ENCODE measurements around the gene LDLR. TPM values are rescaled to one million over a fixed set of nuclear protein-coding genes. Genes with fewer than 3 reads are reported as not detected.
A peak's percentile ranks its signal among the peaks of the same experiment; 100 is the strongest.
"Not testable (repeated sequence)": the region's sequence is repeated elsewhere in the genome, so short reads cannot be mapped to it uniquely, and the experiment has no call there.

LDLR gene
- total and polyA plus RNA-seq, 5 donors: 7.6 to 101 (median 19.3) TPM

DNA sequence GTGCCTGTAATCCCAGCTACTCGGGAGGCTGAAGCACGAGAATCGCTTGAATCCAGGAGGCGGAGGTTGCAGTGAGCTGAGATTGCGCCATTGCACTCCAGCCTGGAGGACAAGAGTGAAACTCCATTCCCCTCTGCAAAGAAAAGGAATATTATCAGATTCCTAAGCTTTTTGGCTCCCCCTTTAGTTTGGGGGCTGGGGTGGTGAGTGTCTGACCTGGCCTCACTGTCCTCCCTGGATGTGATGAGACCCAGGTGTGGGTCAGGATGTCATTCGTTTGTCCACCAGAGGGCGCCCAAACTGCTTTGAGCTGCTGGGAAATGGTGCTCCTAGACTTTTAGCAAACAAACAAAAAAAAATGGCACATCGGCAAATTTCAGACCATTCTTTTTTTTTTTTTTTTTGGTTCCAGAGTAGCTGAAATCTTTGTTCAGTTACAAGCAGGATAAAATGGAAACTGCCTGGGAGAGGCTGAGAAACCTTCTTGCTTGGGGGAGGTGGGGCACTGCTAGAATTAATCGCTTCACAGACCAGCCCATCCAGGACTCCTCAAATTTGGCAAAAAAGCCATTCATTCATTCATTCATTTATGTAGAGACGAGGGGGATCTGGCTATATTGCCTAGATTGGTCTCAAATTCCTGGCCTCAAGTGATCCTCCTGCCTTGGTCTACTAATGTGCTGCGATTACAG, 36.9 kb downstream of the LDLR start:
- peak; percentile 80 to 91 (median 89) for DNase-seq
- H3K27ac ChIP-seq (ENCODE audit: low read length): peak overlapping the region; percentile 43
- 59% methylated on average over 11 of the region's 11 CpGs for WGBS
- peak; percentile 60 to 65 for ATAC-seq
- no peaks in the 10 kb centered on the region for H3K4me1 ChIP-seq (ENCODE audit: control insufficient read depth, insufficient read depth, low read length)
- intact Hi-C loops (cut with DNase I): loop anchor here in 2 of 4 donors (2.0 to 5.0 kb wide), 2 partner anchors 89 kb away; no protein-coding TSS in a partner anchor
- H3K27me3 ChIP-seq (ENCODE audit: control insufficient read depth, insufficient read depth): no peaks in the 10 kb centered on the region
- H3K9me3 ChIP-seq (ENCODE audit: control insufficient read depth, low read length): no peaks in the 10 kb centered on the region
- no peak overlapping the region for H3K4me3 ChIP-seq (ENCODE audit: low read length)

DNA sequence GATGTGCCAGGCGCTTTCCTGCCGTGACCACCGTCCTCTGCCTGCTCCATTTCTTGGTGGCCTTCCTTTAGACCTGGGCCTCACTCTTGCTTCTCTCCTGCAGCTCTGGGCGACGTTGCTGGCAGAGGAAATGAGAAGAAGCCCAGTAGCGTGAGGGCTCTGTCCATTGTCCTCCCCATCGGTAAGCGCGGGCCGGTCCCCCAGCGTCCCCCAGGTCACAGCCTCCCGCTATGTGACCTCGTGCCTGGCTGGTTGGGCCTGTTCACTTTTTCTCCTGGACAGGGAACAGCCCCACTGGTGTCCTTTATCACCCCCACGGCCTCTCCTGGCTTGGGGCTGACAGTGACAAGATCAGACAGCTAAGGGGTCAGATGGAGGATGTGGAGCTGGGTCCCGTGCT, 38.6 kb downstream of the LDLR start:
- H3K27me3 ChIP-seq (ENCODE audit: control insufficient read depth, insufficient read depth): no peaks in the 10 kb centered on the region
- no peak overlapping the region for H3K4me3 ChIP-seq (ENCODE audit: low read length)
- intact Hi-C loops (cut with DNase I): loop anchor here in 2 of 4 donors (2.0 to 5.0 kb wide), 2 partner anchors 91 kb away; no protein-coding TSS in a partner anchor
- H3K4me1 ChIP-seq (ENCODE audit: control insufficient read depth, insufficient read depth, low read length): no peaks in the 10 kb centered on the region
- H3K9me3 ChIP-seq (ENCODE audit: control insufficient read depth, low read length): no peaks in the 10 kb centered on the region
- ATAC-seq: no peak
- DNase-seq: no peak
- WGBS: 88% methylated on average over 15 of the region's 15 CpGs
- H3K27ac ChIP-seq (ENCODE audit: low read length): no peak overlapping the region

- Histone ChIP-seq H3K27me3 (ENCODE audit: control insufficient read depth, insufficient read depth) (no peaks in the 10 kb centered on the region), H3K4me3 (ENCODE audit: low read length) (no peak overlapping the region), H3K9me3 (ENCODE audit: control insufficient read depth, low read length) (no peaks in the 10 kb centered on the region), H3K27ac (ENCODE audit: low read length) (peak overlapping the region; percentile 85), H3K4me1 (ENCODE audit: control insufficient read depth, insufficient read depth, low read length) (no peaks in the 10 kb centered on the region)
- WGBS: 41% methylated on average over 19 of the region's 19 CpGs
- ATAC-seq (peak; percentile 73 to 77), DNase-seq (peak; percentile 75 to 91 (median 90))
- intact Hi-C loops (cut with DNase I): loop anchor here in 1 of 4 donors (5.0 kb wide), 1 partner anchor 76 kb away; no protein-coding TSS in a partner anchor
These were observed 41.7 kb downstream of the LDLR start for GRCh38 chr19:11130824-11131455.

DNA sequence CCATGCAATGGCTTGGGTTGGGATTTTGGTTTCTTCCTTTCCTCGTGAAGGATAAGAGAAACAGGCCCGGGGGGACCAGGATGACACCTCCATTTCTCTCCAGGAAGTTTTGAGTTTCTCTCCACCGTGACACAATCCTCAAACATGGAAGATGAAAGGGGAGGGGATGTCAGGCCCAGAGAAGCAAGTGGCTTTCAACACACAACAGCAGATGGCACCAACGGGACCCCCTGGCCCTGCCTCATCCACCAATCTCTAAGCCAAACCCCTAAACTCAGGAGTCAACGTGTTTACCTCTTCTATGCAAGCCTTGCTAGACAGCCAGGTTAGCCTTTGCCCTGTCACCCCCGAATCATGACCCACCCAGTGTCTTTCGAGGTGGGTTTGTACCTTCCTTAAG, 42.2 kb downstream of the LDLR start:
- no peak for ATAC-seq
- H3K4me3 ChIP-seq (ENCODE audit: low read length): no peak overlapping the region
- H3K27ac ChIP-seq (ENCODE audit: low read length): peak overlapping the region; percentile 48
- no peaks in the 10 kb centered on the region for H3K9me3 ChIP-seq (ENCODE audit: control insufficient read depth, low read length)
- 78% methylated on average over 7 of the region's 7 CpGs for WGBS
- DNase-seq: no peak
- no peaks in the 10 kb centered on the region for H3K27me3 ChIP-seq (ENCODE audit: control insufficient read depth, insufficient read depth)
- H3K4me1 ChIP-seq (ENCODE audit: control insufficient read depth, insufficient read depth, low read length): no peaks in the 10 kb centered on the region
- intact Hi-C loops (cut with DNase I): loop anchor here in 1 of 4 donors (5.0 kb wide), 1 partner anchor 76 kb away; no protein-coding TSS in a partner anchor

GRCh38 chr19:11136400-11137101, 47.3 kb downstream of the LDLR start:
- intact Hi-C loops (cut with DNase I): loop anchor here in 2 of 4 donors (2.0 to 5.0 kb wide), 2 partner anchors 66 to 68 kb away; no protein-coding TSS in a partner anchor

GRCh38 chr19:11137542-11138384, 48.5 kb downstream of the LDLR start:
- 3% methylated on average over 28 of the region's 28 CpGs for WGBS
- Histone ChIP-seq H3K27me3 (ENCODE audit: control insufficient read depth, insufficient read depth) (no peaks in the 10 kb centered on the region), H3K4me3 (ENCODE audit: low read length) (peak overlapping the region; percentile 12), H3K9me3 (ENCODE audit: control insufficient read depth, low read length) (no peaks in the 10 kb centered on the region), H3K27ac (ENCODE audit: low read length) (peak overlapping the region; percentile 94), H3K4me1 (ENCODE audit: control insufficient read depth, insufficient read depth, low read length) (peaks cover 12% of the 10 kb centered on the region)
- intact Hi-C loops (cut with DNase I): loop anchor here in 3 of 4 donors (2.0 to 5.0 kb wide), 2 partner anchors 65 to 67 kb away; no protein-coding TSS in a partner anchor
- ATAC-seq (peak; percentile 66 to 67), DNase-seq (peak; percentile 88 to 93 (median 93))

More at GRCh38 chr19:11136400-11137101, 47.3 kb downstream of the LDLR start:
- DNase-seq (no peak), ATAC-seq (no peak)
- 79% methylated on average over 14 of the region's 14 CpGs for WGBS
- H3K9me3 ChIP-seq (ENCODE audit: control insufficient read depth, low read length): no peaks in the 10 kb centered on the region
- H3K27ac ChIP-seq (ENCODE audit: low read length): no peak overlapping the region
- peaks cover 8% of the 10 kb centered on the region for H3K4me1 ChIP-seq (ENCODE audit: control insufficient read depth, insufficient read depth, low read length)
- no peaks in the 10 kb centered on the region for H3K27me3 ChIP-seq (ENCODE audit: control insufficient read depth, insufficient read depth)
- H3K4me3 ChIP-seq (ENCODE audit: low read length): no peak overlapping the region

DNA sequence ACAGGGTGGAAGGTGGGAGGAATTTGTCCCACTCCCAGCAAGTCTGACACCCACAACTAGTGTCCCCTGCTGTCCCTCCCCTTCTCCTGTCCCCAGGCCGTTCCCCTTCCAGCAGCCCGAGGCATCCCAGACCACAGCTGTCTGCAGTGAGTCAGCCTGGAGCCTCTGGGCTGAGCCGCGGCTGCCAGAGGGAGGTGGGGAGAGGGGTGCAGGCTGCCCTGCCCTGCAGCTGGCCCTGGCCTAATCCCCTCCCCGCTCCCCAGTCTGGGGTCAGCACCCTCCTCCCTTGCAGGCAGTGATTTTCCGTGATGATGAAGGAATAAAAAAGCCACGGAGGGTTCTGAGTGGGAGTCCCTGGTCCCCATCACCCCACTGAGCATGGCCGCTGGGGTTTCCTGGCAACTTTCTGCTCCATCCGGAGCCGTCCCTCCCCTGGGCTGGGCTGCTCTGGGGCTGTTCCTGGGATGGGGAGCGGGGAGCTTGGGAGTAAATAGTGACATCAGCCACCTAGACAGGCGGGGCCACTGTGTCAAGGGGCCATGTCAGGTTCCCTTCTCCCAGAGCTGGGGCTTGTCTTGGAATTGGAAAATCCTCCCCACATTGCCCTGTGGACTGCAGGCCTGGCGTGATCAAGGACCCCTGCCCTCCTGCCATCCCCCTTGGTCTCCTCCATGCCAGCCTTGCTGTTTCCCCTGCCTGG, 49.5 kb downstream of the LDLR start:
- Histone ChIP-seq H3K4me1 (ENCODE audit: control insufficient read depth, insufficient read depth, low read length) (peaks cover 18% of the 10 kb centered on the region), H3K27me3 (ENCODE audit: control insufficient read depth, insufficient read depth) (no peaks in the 10 kb centered on the region), H3K9me3 (ENCODE audit: control insufficient read depth, low read length) (no peaks in the 10 kb centered on the region), H3K4me3 (ENCODE audit: low read length) (no peak overlapping the region), H3K27ac (ENCODE audit: low read length) (peak overlapping the region; percentile 99)
- intact Hi-C loops (cut with DNase I): loop anchor here in 2 of 4 donors (2.0 to 5.0 kb wide), 2 partner anchors 64 to 66 kb away; no protein-coding TSS in a partner anchor
- WGBS: 14% methylated on average over 13 of the region's 13 CpGs
- ATAC-seq: peak; percentile 72 to 74
- peak; percentile 90 to 95 (median 93) for DNase-seq

DNA sequence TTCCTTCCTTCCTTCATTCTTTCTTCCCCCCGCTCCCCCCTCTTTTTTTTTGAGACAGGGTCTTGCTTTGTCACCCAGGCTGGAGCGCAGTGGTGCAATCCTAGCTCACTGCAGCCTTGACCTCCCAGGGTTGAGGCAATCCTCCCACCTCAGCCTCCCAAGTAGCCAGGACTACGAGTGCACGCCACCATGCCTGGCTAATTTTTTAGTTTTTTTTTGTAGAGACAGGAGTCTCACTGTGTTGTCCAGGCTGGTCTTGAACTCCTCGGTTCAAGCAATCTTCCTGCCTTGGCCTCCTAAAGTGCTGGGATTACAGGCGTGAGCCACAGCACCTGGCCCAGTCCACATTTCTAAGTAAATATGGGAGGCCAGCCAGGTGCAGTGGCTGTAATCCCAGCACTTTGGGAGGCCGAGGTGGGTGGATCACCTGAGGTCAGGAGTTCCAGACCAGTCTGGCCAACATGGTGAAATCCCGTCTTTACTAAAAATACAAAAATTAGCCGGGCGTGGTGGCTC, 50.8 kb downstream of the LDLR start:
- not testable (repeated sequence) for H3K27me3 ChIP-seq (ENCODE audit: control insufficient read depth, insufficient read depth); H3K9me3 ChIP-seq (ENCODE audit: control insufficient read depth, low read length); ATAC-seq; H3K4me3 ChIP-seq (ENCODE audit: low read length); DNase-seq
- peaks cover 18% of the 10 kb centered on the region for H3K4me1 ChIP-seq (ENCODE audit: control insufficient read depth, insufficient read depth, low read length)
- WGBS: 92% methylated on average over 10 of the region's 10 CpGs
- intact Hi-C loops (cut with DNase I): loop anchor here in 1 of 4 donors (5.0 kb wide), 1 partner anchor 57 kb away; the partner anchor contains the start of gene KANK2
- H3K27ac ChIP-seq (ENCODE audit: low read length): peak overlapping the region; percentile 99

DNA sequence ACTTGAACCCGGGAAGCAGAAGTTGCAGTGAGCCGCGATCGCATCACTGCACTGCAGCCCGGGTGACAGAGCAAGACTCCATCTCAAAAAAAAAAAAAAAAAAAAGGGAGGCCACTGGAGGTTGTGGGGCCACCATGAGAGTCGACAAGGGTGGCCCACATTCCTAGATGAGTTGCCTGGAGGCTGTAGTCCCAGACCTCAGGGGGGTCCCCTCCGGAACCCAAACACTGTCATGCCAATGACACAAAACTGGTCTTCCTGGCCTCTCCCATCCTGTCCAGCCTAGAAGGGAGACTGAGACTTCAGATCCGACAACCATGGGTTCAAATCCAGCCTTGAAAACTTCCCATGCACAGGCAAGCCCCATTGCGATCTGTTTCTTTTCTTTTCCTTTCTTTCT, 51.6 kb downstream of the LDLR start:
- peaks cover 18% of the 10 kb centered on the region for H3K4me1 ChIP-seq (ENCODE audit: control insufficient read depth, insufficient read depth, low read length)
- H3K4me3 ChIP-seq (ENCODE audit: low read length): no peak overlapping the region
- intact Hi-C loops (cut with DNase I): loop anchor here in 1 of 4 donors (5.0 kb wide), 1 partner anchor 56 kb away; the partner anchor contains the start of gene KANK2
- 94% methylated on average over 9 of the region's 9 CpGs for WGBS
- H3K27ac ChIP-seq (ENCODE audit: low read length): no peak overlapping the region
- ATAC-seq (no peak), DNase-seq (no peak)
- no peaks in the 10 kb centered on the region for H3K27me3 ChIP-seq (ENCODE audit: control insufficient read depth, insufficient read depth)
- H3K9me3 ChIP-seq (ENCODE audit: control insufficient read depth, low read length): no peaks in the 10 kb centered on the region
